Immature natural killer cell (primary cell): Measurements from ENCODE around the gene BAZ1B. TPM values are rescaled to one million over a fixed set of nuclear protein-coding genes. Genes with fewer than 3 reads are reported as not detected.
"Not testable (repeated sequence)": the region's sequence is repeated elsewhere in the genome, so short reads cannot be mapped to it uniquely, and the experiment has no call there.

ENCODE experiments used
- DNase-seq, 3 donors: peaks; one replicate each; pipeline ENCODE4 v3.0.0; 2022; ENCODE audit warnings: mixed read lengths in 1 of 3
- H3K27ac Mint-ChIP-seq, 6 donors: one replicate each; pipeline ENCODE4 v1.8.0; 2020; ENCODE audit warnings: mixed read lengths in 6 of 6, mild to moderate bottlenecking in 5 of 6, inconsistent platforms in 4 of 6, moderate library complexity in 3 of 6
- H3K27me3 Mint-ChIP-seq, 3 donors: one replicate each; pipeline ENCODE4 v1.8.0; 2020 to 2021; ENCODE audit warnings: low read depth in 3 of 3, mild to moderate bottlenecking in 3 of 3, mixed read lengths in 3 of 3, moderate library complexity in 3 of 3, inconsistent platforms in 1 of 3
- H3K36me3 Mint-ChIP-seq, 3 donors: one replicate each; pipeline ENCODE4 v1.8.0; 2020; ENCODE audit warnings: mixed read lengths in 3 of 3, inconsistent platforms in 2 of 3, mild to moderate bottlenecking in 2 of 3
- H3K4me1 Mint-ChIP-seq, 2 donors: one replicate each; pipeline ENCODE4 v1.8.0; 2020; ENCODE audit warnings: inconsistent platforms in 2 of 2, mild to moderate bottlenecking in 2 of 2, mixed read lengths in 2 of 2, moderate library complexity in 1 of 2
- H3K4me3 Mint-ChIP-seq, 5 donors: one replicate each; pipeline ENCODE4 v1.8.0; 2020; ENCODE audit warnings: mild to moderate bottlenecking in 5 of 5, mixed read lengths in 5 of 5, inconsistent platforms in 3 of 5, moderate library complexity in 3 of 5
- H3K9me3 Mint-ChIP-seq, 6 donors: one replicate each; pipeline ENCODE4 v1.8.0; 2020; ENCODE audit warnings: mild to moderate bottlenecking in 6 of 6, mixed read lengths in 6 of 6, inconsistent platforms in 4 of 6, moderate library complexity in 3 of 6
- polyA plus RNA-seq, 3 donors: library from polyadenylated mRNA; unstranded; fragments of 300-500 nt; fragmentation: Illumina TruSeq; gene quantifications; one replicate each; pipeline ENCODE4 v1.2.3, GENCODE V29; 2021

The BAZ1B gene
- polyA plus RNA-seq, 3 donors from 2014 or later: 3.6 to 23.4 (median 7.4) TPM

GRCh38 chr7:73467046-73467445 lies 55.0 kb downstream of the BAZ1B start:
- not testable (repeated sequence) for H3K4me1 Mint-ChIP-seq, H3K4me3 Mint-ChIP-seq, DNase-seq, H3K9me3 Mint-ChIP-seq, H3K27me3 Mint-ChIP-seq
- H3K36me3 Mint-ChIP-seq: peaks cover 15 to 55% (median 42%) of the 10 kb centered on the region in 3 donors
- peak overlapping the region in 3 of 6 donors; percentile 17 to 28 (median 22) for H3K27ac Mint-ChIP-seq

GRCh38 chr7:73466112-73466511 lies 56.0 kb downstream of the BAZ1B start:
- peaks cover 15 to 55% (median 42%) of the 10 kb centered on the region in 3 donors for H3K36me3 Mint-ChIP-seq
- DNase-seq: no peak
- no peak overlapping the region for H3K27ac Mint-ChIP-seq
- H3K4me1 Mint-ChIP-seq: no peaks in the 10 kb centered on the region
- H3K4me3 Mint-ChIP-seq: no peak overlapping the region
- H3K9me3 Mint-ChIP-seq: no peaks in the 10 kb centered on the region
- H3K27me3 Mint-ChIP-seq: no peaks in the 10 kb centered on the region

GRCh38 chr7:73463966-73464365 lies 58.1 kb downstream of the BAZ1B start:
- H3K27ac Mint-ChIP-seq: no peak overlapping the region
- no peak for DNase-seq
- H3K9me3 Mint-ChIP-seq: no peaks in the 10 kb centered on the region
- peaks cover 10 to 49% (median 37%) of the 10 kb centered on the region in 3 donors for H3K36me3 Mint-ChIP-seq
- H3K27me3 Mint-ChIP-seq: peaks cover 2 to 3% (median 2%) of the 10 kb centered on the region in 3 donors
- H3K4me1 Mint-ChIP-seq: peaks cover 6 to 8% of the 10 kb centered on the region in 2 donors
- no peak overlapping the region for H3K4me3 Mint-ChIP-seq

- peaks cover 2 to 3% (median 2%) of the 10 kb centered on the region in 3 donors for H3K27me3 Mint-ChIP-seq
- no peak for DNase-seq
- H3K4me1 Mint-ChIP-seq: peaks cover 6 to 12% of the 10 kb centered on the region in 2 donors
- H3K9me3 Mint-ChIP-seq: no peaks in the 10 kb centered on the region
- H3K36me3 Mint-ChIP-seq: peaks cover 10 to 49% (median 33%) of the 10 kb centered on the region in 3 donors
- H3K4me3 Mint-ChIP-seq: no peak overlapping the region
- H3K27ac Mint-ChIP-seq: peak overlapping the region in 2 of 6 donors; percentile 28 to 35
Observed at GRCh38 chr7:73463260-73463659, 58.8 kb downstream of the BAZ1B start.

- H3K27me3 Mint-ChIP-seq: peaks cover 2 to 4% (median 2%) of the 10 kb centered on the region in 3 donors
- H3K36me3 Mint-ChIP-seq: peaks cover 19 to 63% (median 41%) of the 10 kb centered on the region in 3 donors
- no peak overlapping the region for H3K27ac Mint-ChIP-seq
- H3K4me3 Mint-ChIP-seq: no peak overlapping the region
- H3K4me1 Mint-ChIP-seq: peaks cover 6 to 18% of the 10 kb centered on the region in 2 donors
- no peak for DNase-seq
- H3K9me3 Mint-ChIP-seq: no peaks in the 10 kb centered on the region
Observed at GRCh38 chr7:73461782-73462285, 60.3 kb downstream of the BAZ1B start.

GRCh38 chr7:73454424-73454823 lies 67.7 kb downstream of the BAZ1B start:
- DNase-seq: no peak
- peaks cover 12 to 27% of the 10 kb centered on the region in 2 donors for H3K4me1 Mint-ChIP-seq
- no peaks in the 10 kb centered on the region for H3K9me3 Mint-ChIP-seq
- H3K4me3 Mint-ChIP-seq: no peak overlapping the region
- peaks cover 2 to 7% (median 2%) of the 10 kb centered on the region in 3 donors for H3K27me3 Mint-ChIP-seq
- no peak overlapping the region for H3K27ac Mint-ChIP-seq
- peaks cover 17 to 45% (median 35%) of the 10 kb centered on the region in 3 donors for H3K36me3 Mint-ChIP-seq

GRCh38 chr7:73452999-73453635 lies 69.0 kb downstream of the BAZ1B start:
- DNase-seq: no peak
- no peaks in the 10 kb centered on the region for H3K9me3 Mint-ChIP-seq
- peaks cover 15 to 27% of the 10 kb centered on the region in 2 donors for H3K4me1 Mint-ChIP-seq
- peaks cover 21 to 50% (median 42%) of the 10 kb centered on the region in 3 donors for H3K36me3 Mint-ChIP-seq
- H3K27me3 Mint-ChIP-seq: peaks cover 0 to 3% (median 0%) of the 10 kb centered on the region in 3 donors
- peak overlapping the region in 3 of 6 donors; percentile 46 to 76 (median 58) for H3K27ac Mint-ChIP-seq
- no peak overlapping the region for H3K4me3 Mint-ChIP-seq

GRCh38 chr7:73451780-73452398 lies 70.2 kb downstream of the BAZ1B start:
- peaks cover 21 to 46% (median 36%) of the 10 kb centered on the region in 3 donors for H3K36me3 Mint-ChIP-seq
- H3K9me3 Mint-ChIP-seq: no peaks in the 10 kb centered on the region
- H3K4me3 Mint-ChIP-seq: no peak overlapping the region
- peaks cover 0 to 2% (median 0%) of the 10 kb centered on the region in 3 donors for H3K27me3 Mint-ChIP-seq
- peak; percentile 37 to 53 (median 48) for DNase-seq
- H3K27ac Mint-ChIP-seq: peak overlapping the region in 1 of 6 donors; percentile 49
- peaks cover 16 to 23% of the 10 kb centered on the region in 2 donors for H3K4me1 Mint-ChIP-seq

GRCh38 chr7:73449422-73449821 lies 72.7 kb downstream of the BAZ1B start:
- H3K4me3 Mint-ChIP-seq: no peak overlapping the region
- H3K27ac Mint-ChIP-seq: peak overlapping the region in 3 of 6 donors; percentile 1 to 24 (median 10)
- peaks cover 20 to 43% (median 33%) of the 10 kb centered on the region in 3 donors for H3K36me3 Mint-ChIP-seq
- no peaks in the 10 kb centered on the region for H3K27me3 Mint-ChIP-seq
- H3K9me3 Mint-ChIP-seq: no peaks in the 10 kb centered on the region
- no peak for DNase-seq
- H3K4me1 Mint-ChIP-seq: peaks cover 16 to 23% of the 10 kb centered on the region in 2 donors

GRCh38 chr7:73448609-73449008 lies 73.5 kb downstream of the BAZ1B start:
- no peaks in the 10 kb centered on the region for H3K9me3 Mint-ChIP-seq
- no peak for DNase-seq
- H3K27ac Mint-ChIP-seq: peak overlapping the region in 4 of 6 donors; percentile 1 to 77 (median 8)
- H3K4me1 Mint-ChIP-seq: peaks cover 16 to 23% of the 10 kb centered on the region in 2 donors
- peaks cover 20 to 49% (median 39%) of the 10 kb centered on the region in 3 donors for H3K36me3 Mint-ChIP-seq
- no peak overlapping the region for H3K4me3 Mint-ChIP-seq
- H3K27me3 Mint-ChIP-seq: no peaks in the 10 kb centered on the region

GRCh38 chr7:73447121-73447733 lies 74.9 kb downstream of the BAZ1B start:
- peaks cover 20 to 56% (median 45%) of the 10 kb centered on the region in 3 donors for H3K36me3 Mint-ChIP-seq
- no peak overlapping the region for H3K4me3 Mint-ChIP-seq
- peak overlapping the region in 2 of 6 donors; percentile 3 to 22 for H3K27ac Mint-ChIP-seq
- peaks cover 16 to 18% of the 10 kb centered on the region in 2 donors for H3K4me1 Mint-ChIP-seq
- H3K9me3 Mint-ChIP-seq: no peaks in the 10 kb centered on the region
- no peak for DNase-seq
- no peaks in the 10 kb centered on the region for H3K27me3 Mint-ChIP-seq

- DNase-seq: no peak
- Mint-ChIP-seq H3K4me1 (peaks cover 16% of the 10 kb centered on the region in 2 donors), H3K36me3 (peaks cover 20 to 59% (median 46%) of the 10 kb centered on the region in 3 donors), H3K4me3 (no peak overlapping the region), H3K9me3 (no peaks in the 10 kb centered on the region), H3K27ac (peak overlapping the region in 1 of 6 donors; percentile 22), H3K27me3 (no peaks in the 10 kb centered on the region)
Observed at GRCh38 chr7:73446682-73447081, 75.4 kb downstream of the BAZ1B start.

GRCh38 chr7:73443548-73444255 lies 78.4 kb downstream of the BAZ1B start:
- H3K4me3 Mint-ChIP-seq: no peak overlapping the region
- H3K27ac Mint-ChIP-seq: peak overlapping the region in 1 of 6 donors; percentile 13
- no peak for DNase-seq

More at GRCh38 chr7:73443548-73444255, 78.4 kb downstream of the BAZ1B start:
- Mint-ChIP-seq H3K9me3 (no peaks in the 10 kb centered on the region), H3K27me3 (peaks cover 0 to 3% (median 0%) of the 10 kb centered on the region in 3 donors), H3K4me1 (peaks cover 3 to 4% of the 10 kb centered on the region in 2 donors), H3K36me3 (peaks cover 16 to 58% (median 36%) of the 10 kb centered on the region in 3 donors)
